Measurements from ENCODE around the gene VWA5B1. TPM values are rescaled to one million over a fixed set of nuclear protein-coding genes. Genes with fewer than 3 reads are reported as not detected.

Gene VWA5B1
- total RNA-seq, 4 donors from 2014 or later = 0.12 TPM; not detected in 3

- 60 to 75% methylated on average over 1 to 4 of the region's 5 CpGs for WGBS, 2 donors (ENCODE audit: low coverage in 1 of 2)
- Histone ChIP-seq H3K27me3 (peaks cover 28% of the 10 kb centered on the region), H3K4me1 (no peaks in the 10 kb centered on the region), H3K4me3 (no peak overlapping the region), H3K27ac (no peak overlapping the region), H3K9me3 (no peaks in the 10 kb centered on the region), H3K36me3 (no peaks in the 10 kb centered on the region)
- no peak for TF ChIP-seq POLR2AphosphoS5 (IDR thresholded peaks at IDR 0.05)
- TF ChIP-seq EP300 (IDR thresholded peaks at IDR 0.05) = no peak
- TF ChIP-seq POLR2A (IDR thresholded peaks at IDR 0.05) = no peak
- TF ChIP-seq CTCF (IDR thresholded peaks at IDR 0.05) = no peak
- no peak for ATAC-seq
Measured at GRCh38 chr1:20311289-20311688, 20.6 kb downstream of the VWA5B1 start.

GRCh38 chr1:20312310-20312709 lies 21.6 kb downstream of the VWA5B1 start:
- H3K27me3 ChIP-seq = peaks cover 26% of the 10 kb centered on the region
- no peak for ATAC-seq
- WGBS, 2 donors (ENCODE audit: low coverage in 1 of 2) = 100% methylated on average over 1 of the region's 3 CpGs; no CpG with 5 or more reads in 1 of the 2 donors
- H3K36me3 ChIP-seq = no peaks in the 10 kb centered on the region
- no peak overlapping the region for H3K27ac ChIP-seq
- TF ChIP-seq POLR2AphosphoS5 (IDR thresholded peaks at IDR 0.05) (no peak), EP300 (IDR thresholded peaks at IDR 0.05) (no peak), CTCF (IDR thresholded peaks at IDR 0.05) (no peak), POLR2A (IDR thresholded peaks at IDR 0.05) (no peak)
- H3K9me3 ChIP-seq = no peaks in the 10 kb centered on the region
- H3K4me1 ChIP-seq = no peaks in the 10 kb centered on the region
- no peak overlapping the region for H3K4me3 ChIP-seq

- Histone ChIP-seq H3K4me1 (no peaks in the 10 kb centered on the region), H3K4me3 (no peak overlapping the region), H3K36me3 (no peaks in the 10 kb centered on the region), H3K9me3 (no peaks in the 10 kb centered on the region), H3K27ac (no peak overlapping the region), H3K27me3 (peaks cover 29% of the 10 kb centered on the region)
- WGBS, 2 donors (ENCODE audit: low coverage in 1 of 2) = 100% methylated on average over 1 of the region's 12 CpGs; no CpG with 5 or more reads in 1 of the 2 donors
- TF ChIP-seq POLR2AphosphoS5 (IDR thresholded peaks at IDR 0.05) = no peak
- TF ChIP-seq EP300 (IDR thresholded peaks at IDR 0.05) = no peak
- no peak for TF ChIP-seq POLR2A (IDR thresholded peaks at IDR 0.05)
- TF ChIP-seq CTCF (IDR thresholded peaks at IDR 0.05) = no peak
- ATAC-seq = no peak
Measured at GRCh38 chr1:20312818-20313217, 22.1 kb downstream of the VWA5B1 start.

- H3K4me3 ChIP-seq = no peak overlapping the region
- peaks cover 44% of the 10 kb centered on the region for H3K27me3 ChIP-seq
- 81% methylated on average over 5 of the region's 11 CpGs; no CpG with 5 or more reads in 1 of the 2 donors for WGBS, 2 donors (ENCODE audit: low coverage in 1 of 2)
- no peaks in the 10 kb centered on the region for H3K9me3 ChIP-seq
- no peak for ATAC-seq
- H3K27ac ChIP-seq = no peak overlapping the region
- H3K4me1 ChIP-seq = peaks cover 0 to 13% (median 0%) of the 10 kb centered on the region in 3 donors
- H3K36me3 ChIP-seq = no peaks in the 10 kb centered on the region
- TF ChIP-seq EP300 (IDR thresholded peaks at IDR 0.05) = no peak
- no peak for TF ChIP-seq POLR2A (IDR thresholded peaks at IDR 0.05)
- TF ChIP-seq POLR2AphosphoS5 (IDR thresholded peaks at IDR 0.05) = no peak
- TF ChIP-seq CTCF (IDR thresholded peaks at IDR 0.05) = no peak
Measured at GRCh38 chr1:20317471-20317870, 26.8 kb downstream of the VWA5B1 start.

GRCh38 chr1:20318521-20318920 lies 27.8 kb downstream of the VWA5B1 start:
- Histone ChIP-seq H3K4me3 (no peak overlapping the region), H3K9me3 (no peaks in the 10 kb centered on the region), H3K27ac (no peak overlapping the region), H3K36me3 (no peaks in the 10 kb centered on the region), H3K27me3 (peaks cover 44% of the 10 kb centered on the region), H3K4me1 (peaks cover 0 to 14% (median 0%) of the 10 kb centered on the region in 3 donors)
- WGBS, 2 donors (ENCODE audit: low coverage in 1 of 2) = 88 to 100% methylated on average over 1 to 2 of the region's 14 CpGs
- TF ChIP-seq CTCF (IDR thresholded peaks at IDR 0.05) = no peak
- TF ChIP-seq POLR2AphosphoS5 (IDR thresholded peaks at IDR 0.05) = no peak
- no peak for TF ChIP-seq EP300 (IDR thresholded peaks at IDR 0.05)
- no peak for TF ChIP-seq POLR2A (IDR thresholded peaks at IDR 0.05)
- ATAC-seq = no peak

Data from gastroesophageal sphincter (tissue), 4 donors.